K562 (cell line): ENCODE data around the gene ITPR1. TPM values are rescaled to one million over a fixed set of nuclear protein-coding genes. Genes with fewer than 3 reads are reported as not detected.

Experiments used
- ATAC-seq: fragments of 200-7000 bp; cut with Tn5 transposase; 3 replicates; pipeline ENCODE4 v1.9.1; 2020; ENCODE audit warnings: moderate library complexity
- BruUV-seq: library from RNA; stranded (reverse); fragments of 400-500 nt; replicated peaks from 2 replicates; lab custom pipeline; 2021; lab: Mats Ljungman, UMichigan
- CTCF ChIA-PET: fragments of 300-600 bp; formaldehyde crosslinking; extraction: SDS; loops from one replicate; lab custom pipeline; 2021; ENCODE audit warnings: low intra/inter-chr PET ratio; lab: Yijun Ruan, JAX
- POLR2A ChIA-PET: fragments of 300-600, 350-650 bp; sonication (Branson Sonifier 250); formaldehyde crosslinking; extraction: SDS; loops from one replicate; lab custom pipeline; 2021; ENCODE audit warnings: antibody characterized with exemption, inconsistent platforms; lab: Yijun Ruan, JAX
- DNase-seq, 4 experiments: peaks; one replicate each; pipeline versions ENCODE4 v3.0.0 to v3.0.0-alpha.2; 2011 to 2018; ENCODE audit warnings: low spot score in 3 of 4, mixed read lengths in 3 of 4; ENCODE audit errors: extremely low read depth in 1 of 4
- FAIRE-seq: peaks from 2 replicates; lab custom pipeline; 2011; peaks lifted over from hg19 to GRCh38; lab: Jason Lieb, UNC
- H2AFZ ChIP-seq: 2 replicates; pipeline ENCODE4 v1.6.0; 2011; ENCODE audit warnings: low read depth, low read length, control low read depth, inconsistent platforms
- H3K27ac ChIP-seq: fragments of 200-600 bp; 3 replicates; pipeline ENCODE4 v1.8.0; 2011; ENCODE audit warnings: low read depth, mild to moderate bottlenecking, control low read depth, inconsistent platforms, low read length, moderate library complexity, mixed read lengths; ENCODE audit errors: extremely low read depth
- H3K27me3 ChIP-seq, 2 experiments: fragments of 300-600 bp in 1 of 2; 2 replicates in 1 of 2; 3 replicates in 1 of 2; pipeline versions ENCODE4 v1.6.0 to v1.8.0; 2011; ENCODE audit warnings: inconsistent platforms in 2 of 2, low read length in 2 of 2, mild to moderate bottlenecking in 1 of 2, mixed read lengths in 1 of 2, moderate library complexity in 1 of 2; ENCODE audit not compliant: control insufficient read depth in 2 of 2, insufficient read depth in 2 of 2
- H3K36me3 ChIP-seq: fragments of 300-600 bp; 3 replicates; pipeline ENCODE4 v1.8.0; 2011; ENCODE audit warnings: mild to moderate bottlenecking, low read length, inconsistent platforms; ENCODE audit not compliant: control insufficient read depth, insufficient read depth
- H3K4me1 ChIP-seq, 2 experiments: fragments of 200-600 bp in 1 of 2; replicated peaks in 1 of 2; 2 replicates in 1 of 2; 3 replicates in 1 of 2; pipeline versions ENCODE4 v1.5.1 to v1.8.0; 2011; ENCODE audit warnings: inconsistent platforms in 2 of 2, low read length in 2 of 2, mild to moderate bottlenecking in 1 of 2, mixed read lengths in 1 of 2, moderate library complexity in 1 of 2; ENCODE audit not compliant: control insufficient read depth in 2 of 2, insufficient read depth in 2 of 2
- H3K4me2 ChIP-seq: 2 replicates; pipeline ENCODE4 v1.6.1; 2011; ENCODE audit warnings: low read length, control low read depth, inconsistent platforms, mixed read lengths; ENCODE audit not compliant: insufficient read depth
- H3K4me3 ChIP-seq: fragments of 200-600 bp; sonication (generic), shearing (Covaris generic); 2 replicates; pipeline ENCODE4 v1.5.1; 2016; ENCODE audit warnings: control low read depth, inconsistent platforms
- H3K79me2 ChIP-seq: fragments of 200-600 bp; 3 replicates; pipeline ENCODE4 v1.8.0; 2011; ENCODE audit warnings: low read length, inconsistent platforms; ENCODE audit not compliant: control insufficient read depth, insufficient read depth
- H3K9ac ChIP-seq, 2 experiments: 2 replicates each; pipeline versions ENCODE4 v1.6.0 to v1.6.1; 2011; ENCODE audit warnings: low read depth in 2 of 2, low read length in 2 of 2, control low read depth in 1 of 2, inconsistent platforms in 1 of 2, mild to moderate bottlenecking in 1 of 2, mixed read lengths in 1 of 2; ENCODE audit not compliant: insufficient read depth in 1 of 2
- H3K9me1 ChIP-seq: one replicate; pipeline ENCODE4 v1.6.0; 2011; ENCODE audit warnings: inconsistent platforms, mild to moderate bottlenecking, low read length, moderate library complexity; ENCODE audit not compliant: control insufficient read depth, insufficient read depth
- H3K9me3 ChIP-seq: replicated peaks from 2 replicates; pipeline ENCODE4 v1.5.1; 2011; ENCODE audit warnings: low read depth, low read length, inconsistent platforms; ENCODE audit not compliant: control insufficient read depth, insufficient read depth
- H4K20me1 ChIP-seq: replicated peaks from 2 replicates; pipeline ENCODE4 v1.6.1; 2011; ENCODE audit warnings: low read length, inconsistent platforms, mixed read lengths; ENCODE audit not compliant: control insufficient read depth, insufficient read depth
- BCOR ChIP-seq: fragments of 450-650 bp; IDR thresholded peaks from 2 replicates; pipeline ENCODE4 v1.6.1; 2016
- C11orf30 ChIP-seq: fragments of 450-650 bp; IDR thresholded peaks from 2 replicates; pipeline ENCODE4 v1.6.1; 2016; ENCODE audit warnings: low read depth, mild to moderate bottlenecking
- CREB1 ChIP-seq, 2 experiments: sonication (generic) in 1 of 2; formaldehyde crosslinking in 1 of 2; IDR thresholded peaks; 2 replicates each; pipeline versions ENCODE4 v1.6.1 to v1.8.0; 2012 to 2022; ENCODE audit warnings: inconsistent platforms in 1 of 2, mild to moderate bottlenecking in 1 of 2, missing genetic modification reagents in 1 of 2, moderate library complexity in 1 of 2
- EWSR1 ChIP-seq: fragments of 450-650 bp; IDR thresholded peaks from 2 replicates; pipeline ENCODE4 v1.6.1; 2018; ENCODE audit warnings: borderline replicate concordance, mild to moderate bottlenecking, low read depth, moderate library complexity; ENCODE audit not compliant: partially characterized antibody
- GTF3C2 ChIP-seq: IDR thresholded peaks from 3 replicates; pipeline ENCODE4 v1.6.1; 2011; ENCODE audit warnings: borderline replicate concordance, mild to moderate bottlenecking, moderate library complexity; ENCODE audit not compliant: insufficient read length; ENCODE audit errors: extremely low read depth
- HLTF ChIP-seq: fragments of 450-650 bp; IDR thresholded peaks from 2 replicates; pipeline ENCODE4 v1.6.1; 2016
- IFI16 ChIP-seq: fragments of 250-450 bp; sonication (Bioruptor Pico); IDR thresholded peaks from 2 replicates; pipeline ENCODE4 v2.1.2; 2022; ENCODE audit warnings: mild to moderate bottlenecking, inconsistent platforms
- KDM1A ChIP-seq, 2 experiments: fragments of 450-650 bp; IDR thresholded peaks; 2 replicates each; pipeline ENCODE4 v1.6.1; 2016; ENCODE audit warnings: mild to moderate bottlenecking in 2 of 2
- KLF10 ChIP-seq: fragments of 250-450 bp; sonication (Bioruptor Pico); IDR thresholded peaks from 2 replicates; pipeline ENCODE4 v1.6.1; 2021; ENCODE audit warnings: matching md5 sums
- MAFG ChIP-seq: fragments of 450-650 bp; conservative IDR thresholded peaks from 2 replicates; pipeline ENCODE4 v1.6.1; 2016; ENCODE audit warnings: missing genetic modification characterization, missing compliant biosample characterization
- NFE2L1 ChIP-seq: fragments of 450-650 bp; IDR thresholded peaks from 2 replicates; pipeline ENCODE4 v1.6.1; 2016; ENCODE audit warnings: missing genetic modification characterization, low read depth, mild to moderate bottlenecking, missing compliant biosample characterization, moderate library complexity, borderline replicate concordance
- RBBP5 ChIP-seq: fragments of 200-600 bp; sonication (generic); IDR thresholded peaks from 2 replicates; pipeline ENCODE4 v1.6.1; 2012; ENCODE audit warnings: borderline replicate concordance, mild to moderate bottlenecking, low read length, control low read depth, inconsistent platforms; ENCODE audit not compliant: insufficient read depth, poor library complexity, severe bottlenecking
- RBM25 ChIP-seq: fragments of 200-400 bp; formaldehyde crosslinking; IDR thresholded peaks from 2 replicates; pipeline ENCODE4 v1.6.1; 2018; ENCODE audit warnings: low read length, low read depth, moderate library complexity; ENCODE audit not compliant: severe bottlenecking
- SMARCE1 ChIP-seq: fragments of 450-650 bp; IDR thresholded peaks from 2 replicates; pipeline ENCODE4 v1.7.1; 2016; ENCODE audit warnings: mild to moderate bottlenecking
- ZBTB49 ChIP-seq: sonication (generic); formaldehyde crosslinking; IDR thresholded peaks from 2 replicates; pipeline ENCODE4 v1.8.0; 2022; ENCODE audit warnings: missing genetic modification reagents, mild to moderate bottlenecking, borderline replicate concordance
- ZNF316 ChIP-seq: fragments of 450-650 bp; IDR thresholded peaks from 2 replicates; pipeline ENCODE4 v1.6.1; 2016
- WGBS: fragments of 100-300 bp; shearing (Covaris generic); methylation state at CpG from one replicate; pipeline ENCODE4 v1.1.6; 2016; ENCODE audit warnings: low coverage, mixed read lengths; ENCODE audit not compliant: insufficient coverage; ENCODE audit errors: missing lambda C conversion rate; 5-methylcytosine and 5-hydroxymethylcytosine counted together
- in situ Hi-C: fragments of 300-500 bp; cut with MboI; formaldehyde crosslinking; loops from 4 replicates; pipeline ENCODE4 v1.15.0; 2018; ENCODE audit warnings: inconsistent platforms, mixed read lengths
- intact Hi-C: fragments of 100-400 bp; cut with micrococcal nuclease; formaldehyde crosslinking; loops from 2 replicates; pipeline ENCODE4 v1.14.2; 2022
- polyA plus RNA-seq, 8 experiments: library from polyadenylated mRNA; depleted of rRNA in 4 of 8; stranded (reverse) in 5 of 8; unstranded in 3 of 8; fragments of >200 nt; fragmentation: Nextera tagmentation in 2 of 8; fragmentation: Illumina TruSeq in 1 of 8; extraction: Ambion mirVana in 2 of 8; extraction: Trizol in 1 of 8; gene quantifications; 2 replicates each; pipeline versions ENCODE4 v1.2.1 to v1.2.3, GENCODE V29; 2011 to 2014; ENCODE audit warnings: inconsistent platforms in 1 of 8, missing spikeins in 1 of 8
- total RNA-seq, 7 experiments: library from RNA; depleted of rRNA in 6 of 7; stranded (reverse); fragments of >200 nt in 6 of 7; fragmentation: Illumina TruSeq in 2 of 7; extraction: Trizol in 2 of 7; gene quantifications; 2 replicates each; pipeline versions ENCODE4 v1.2.1 to v1.2.3, GENCODE V29; 2011 to 2021; ENCODE audit warnings: low replicate concordance in 1 of 7

Gene ITPR1
- total and polyA plus RNA-seq, 9 of the 15 experiments (the other 6 are each of a cell fraction or from before 2014, with no cell fraction given) = 22.4 to 40.0 (median 27.4) TPM

- no peak for TF ChIP-seq EWSR1
- TF ChIP-seq GTF3C2 = no peak
- TF ChIP-seq CREB1 (IDR thresholded peaks at IDR 0.05) = no peak
- no peak for TF ChIP-seq CREB1 (CRISPR knock-in tag; IDR thresholded peaks at IDR 0.05)
- TF ChIP-seq, all 486 proteins: peak for 0
Measured at GRCh38 chr3:4674216-4674615, 181.1 kb downstream of the ITPR1 start (continued).

DNA sequence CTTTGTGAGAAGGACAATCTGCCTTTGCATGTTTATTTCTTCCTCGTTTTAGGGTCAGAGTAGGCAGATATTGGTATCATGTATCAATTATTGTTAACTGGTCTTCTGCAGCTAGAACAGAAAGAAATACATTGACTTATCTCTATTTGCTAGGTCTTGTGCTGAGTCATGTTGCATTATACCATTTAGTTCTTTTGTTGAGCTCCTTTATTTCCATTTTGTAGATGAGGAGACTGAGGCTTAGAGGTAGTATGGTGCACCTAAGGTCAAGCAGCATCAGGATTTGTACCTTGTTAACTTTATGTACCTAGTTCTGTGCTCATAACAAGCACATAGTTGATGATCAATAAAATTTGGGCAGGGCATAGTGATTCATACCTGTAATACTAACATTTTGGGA, 182.6 kb downstream of the ITPR1 start:
- Histone ChIP-seq H3K9me3 (no peaks in the 10 kb centered on the region), H3K79me2 (no peaks in the 10 kb centered on the region), H3K27me3 (no peaks in the 10 kb centered on the region), H3K4me2 (no peak overlapping the region), H3K9ac (no peak overlapping the region), H3K4me1 (no peaks in the 10 kb centered on the region), H3K27ac (no peak overlapping the region), H4K20me1 (no peaks in the 10 kb centered on the region), H3K4me3 (no peak overlapping the region), H2AFZ (no peak overlapping the region), H3K9me1 (no peaks in the 10 kb centered on the region), H3K36me3 (peaks cover 14% of the 10 kb centered on the region; the same call in 2 of the 3 replicates)
- intact Hi-C loops (no loop called here), in situ Hi-C loops (no loop called here)
- FAIRE-seq = no peak
- ChIA-PET CTCF (no interaction called here), POLR2A (interaction anchor here (0.8 to 1.1 kb wide), 3 partner anchors 8 to 11 kb away, joined by 3 read pairs; no protein-coding TSS in a partner anchor)
- TF ChIP-seq BCOR (peak; percentile 36; the same call in 1 of the 2 replicates), MAFG (tag) (peak; percentile 66), HLTF (no peak), KDM1A (IDR thresholded peaks at IDR 0.05) (0 out of 4 replicates have a peak, but pooled peaks of 1 of the 2 experiments have one; percentile 12), ZBTB49 (CRISPR knock-in tag) (no peak), IFI16 (CRISPR knock-in tag) (no peak), ZNF316 (peak; percentile 52; the same call in 1 of the 2 replicates), RBM25 (peak; percentile 60), RBBP5 (no peak), SMARCE1 (no peak), C11orf30 (peak; percentile 36; the same call in 1 of the 2 replicates), NFE2L1 (tag) (peak; percentile 17; the same call in 1 of the 2 replicates), KLF10 (CRISPR knock-in tag) (no peak)
- no peak for ATAC-seq
- 38% methylated on average over 1 of the region's 1 CpG for WGBS
- BruUV-seq = no TSS peak
- DNase-seq = no peak
